Measurements from ENCODE around the gene PSMA4. TPM values are rescaled to one million over a fixed set of nuclear protein-coding genes. Genes with fewer than 3 reads are reported as not detected.

PSMA4 gene
- total and polyA plus RNA-seq, 10 donors, result 99.0 to 243 (median 120) TPM

DNA sequence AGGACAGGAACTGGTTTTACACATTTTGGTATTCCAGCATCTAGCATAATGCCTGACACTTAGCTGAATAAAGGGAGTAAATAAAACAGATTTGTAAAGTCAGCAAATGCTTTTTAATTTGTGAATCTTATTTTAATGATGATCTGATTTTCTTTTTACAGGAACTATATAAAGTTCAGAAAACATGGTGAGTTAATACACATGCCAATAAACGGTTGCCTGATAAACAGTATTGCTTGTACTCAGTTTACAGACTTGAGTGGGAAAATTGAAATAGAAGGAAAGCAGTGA, 1.4 kb downstream of the PSMA4 start:
- Histone ChIP-seq H3K4me3 (peak overlapping the region in 7 of 8 donors; percentile 58 to 88 (median 77)), H3K4me1 (peaks cover 14 to 52% (median 31%) of the 10 kb centered on the region in 6 donors), H3K9me3 (no peaks in the 10 kb centered on the region), H3K27ac (peak overlapping the region in 7 of 8 donors; percentile 94 to 99 (median 97)), H3K27me3 (replicated peaks in 1 of 7) (no peaks in the 10 kb centered on the region), H3K36me3 (peaks cover 4 to 50% (median 43%) of the 10 kb centered on the region in 6 donors)
- TF ChIP-seq POLR2AphosphoS5 (IDR thresholded peaks at IDR 0.05) (no peak), CTCF (IDR thresholded peaks at IDR 0.05 in 8 of 11, conservative IDR thresholded peaks at IDR 0.05 in 3 of 11) (no peak), POLR2A (IDR thresholded peaks at IDR 0.05) (no peak)
- WGBS, 5 donors, result 28 to 57% (median 42%) methylated on average over 1 of the region's 1 CpG
- intact Hi-C loops (cut with DNase I; ENCODE audit: low total_unique reads), result no loop called here
- no peak for DNase-seq

GRCh38 chr15:78542647-78543046, 2.4 kb downstream of the PSMA4 start:
- Histone ChIP-seq H3K4me3 (no peak overlapping the region), H3K4me1 (peaks cover 14 to 52% (median 31%) of the 10 kb centered on the region in 6 donors), H3K27ac (peak overlapping the region in 1 of 8 donors; percentile 96), H3K36me3 (peaks cover 4 to 59% (median 52%) of the 10 kb centered on the region in 6 donors), H3K9me3 (no peaks in the 10 kb centered on the region), H3K27me3 (replicated peaks in 1 of 7) (no peaks in the 10 kb centered on the region)
- intact Hi-C loops (cut with DNase I; ENCODE audit: low total_unique reads), result no loop called here
- no peak for DNase-seq
- no peak for TF ChIP-seq POLR2A (IDR thresholded peaks at IDR 0.05)
- TF ChIP-seq POLR2AphosphoS5 (IDR thresholded peaks at IDR 0.05), result no peak
- TF ChIP-seq CTCF (IDR thresholded peaks at IDR 0.05 in 8 of 11, conservative IDR thresholded peaks at IDR 0.05 in 3 of 11), result no peak
- 93 to 100% (median 96%) methylated on average over 3 of the region's 3 CpGs for WGBS, 5 donors

DNA sequence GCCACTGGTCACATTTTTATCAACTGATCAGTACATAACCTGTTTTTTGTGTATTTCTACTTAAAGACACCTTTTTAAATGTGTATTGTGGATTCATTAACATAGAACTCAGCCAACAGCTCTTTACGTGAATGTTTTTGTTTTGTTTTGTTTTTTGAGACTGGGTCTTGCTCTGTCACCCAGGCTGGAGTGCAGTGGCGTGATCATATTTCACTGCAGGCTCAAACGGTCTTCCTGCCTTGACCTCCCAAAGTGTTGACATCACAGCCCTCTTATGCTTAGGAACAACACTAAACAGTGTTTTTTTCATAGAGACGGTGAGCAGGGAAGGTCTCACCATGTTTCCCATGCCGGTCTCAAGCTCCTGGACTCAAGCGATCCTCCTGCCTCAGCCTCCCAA, 9.9 kb downstream of the PSMA4 start:
- H3K4me1 ChIP-seq, result peaks cover 0 to 9% (median 0%) of the 10 kb centered on the region in 6 donors
- H3K4me3 ChIP-seq, result no peak overlapping the region
- intact Hi-C loops (cut with DNase I; ENCODE audit: low total_unique reads), result no loop called here
- TF ChIP-seq POLR2A (IDR thresholded peaks at IDR 0.05) (no peak), CTCF (IDR thresholded peaks at IDR 0.05 in 8 of 11, conservative IDR thresholded peaks at IDR 0.05 in 3 of 11) (no peak), POLR2AphosphoS5 (IDR thresholded peaks at IDR 0.05) (no peak)
- no peak overlapping the region for H3K27ac ChIP-seq
- WGBS, 5 donors, result 84 to 90% (median 86%) methylated on average over 6 of the region's 6 CpGs
- DNase-seq, result no peak
- no peaks in the 10 kb centered on the region for H3K9me3 ChIP-seq
- no peaks in the 10 kb centered on the region for H3K27me3 ChIP-seq (replicated peaks in 1 of 7)
- peaks cover under 1 to 65% (median 61%) of the 10 kb centered on the region in 6 donors for H3K36me3 ChIP-seq

GRCh38 chr15:78550815-78551214, 10.6 kb downstream of the PSMA4 start:
- Histone ChIP-seq H3K9me3 (no peaks in the 10 kb centered on the region), H3K4me3 (no peak overlapping the region), H3K36me3 (peaks cover 0 to 59% (median 54%) of the 10 kb centered on the region in 6 donors), H3K27ac (no peak overlapping the region), H3K27me3 (replicated peaks in 1 of 7) (no peaks in the 10 kb centered on the region), H3K4me1 (peaks cover 0 to 3% (median 0%) of the 10 kb centered on the region in 6 donors)
- intact Hi-C loops (cut with DNase I; ENCODE audit: low total_unique reads), result no loop called here
- TF ChIP-seq POLR2A (IDR thresholded peaks at IDR 0.05), result no peak
- TF ChIP-seq POLR2AphosphoS5 (IDR thresholded peaks at IDR 0.05), result no peak
- TF ChIP-seq CTCF (IDR thresholded peaks at IDR 0.05 in 8 of 11, conservative IDR thresholded peaks at IDR 0.05 in 3 of 11), result no peak
- DNase-seq, result no peak
- 79 to 90% (median 85%) methylated on average over 3 of the region's 3 CpGs for WGBS, 5 donors

Measured in spleen (tissue), 11 donors.